ENCODE results near the gene BANF1.

DNA sequence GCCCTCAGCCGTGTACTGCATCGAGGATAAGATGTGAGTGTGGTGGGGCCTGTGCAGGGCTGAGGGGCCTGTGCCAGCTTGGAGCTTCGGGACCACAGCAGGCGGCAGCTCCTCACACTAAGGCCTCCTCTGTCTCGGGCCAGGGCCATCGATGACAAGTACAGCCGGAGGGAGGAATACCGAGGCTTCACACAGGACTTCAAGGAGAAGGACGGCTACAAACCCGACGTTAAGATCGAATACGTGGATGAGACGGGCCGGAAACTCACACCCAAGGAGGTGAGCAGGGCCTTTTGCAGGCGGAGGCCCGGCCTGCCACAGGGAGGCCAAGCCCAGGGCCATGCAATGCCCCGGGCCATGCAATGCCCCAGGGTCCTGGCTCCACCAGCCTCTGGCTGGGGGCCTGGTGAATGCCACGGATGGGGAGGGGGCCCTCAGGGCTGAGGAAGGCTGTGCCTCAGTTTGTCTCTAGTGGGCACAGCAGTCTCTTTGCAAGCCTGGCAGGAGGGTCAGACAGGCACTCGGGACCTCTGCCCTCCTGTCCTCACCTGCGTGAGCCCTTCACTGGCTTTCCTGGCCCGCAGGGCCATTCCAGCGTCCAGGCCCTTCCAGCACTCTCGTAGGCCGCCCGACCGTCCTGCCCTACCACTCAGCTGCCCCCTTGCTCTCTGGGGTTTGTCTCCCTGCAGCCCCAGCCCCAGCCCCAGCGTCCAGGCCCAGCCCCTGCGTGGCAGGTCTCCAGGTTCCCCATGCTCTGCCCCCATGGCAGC lies 24.5 kb upstream of the BANF1 start:
- TF ChIP-seq CTCF (IDR thresholded peaks at IDR 0.05 in 2 of 3, conservative IDR thresholded peaks at IDR 0.05 in 1 of 3; ENCODE audit: control insufficient read depth in 2 of 3, extremely low read depth in 1 of 3, insufficient read depth in 1 of 3, low read depth in 3 of 3, low read length in 3 of 3) (no peak), CBX3 (IDR thresholded peaks at IDR 0.05; ENCODE audit: borderline replicate concordance, low read depth) (no peak)
